Measurements from ENCODE around the gene IGSF9.

GRCh38 chr1:159968901-159969300 is 23.5 kb upstream of the IGSF9 start:
- TF ChIP-seq, protein P1, sequence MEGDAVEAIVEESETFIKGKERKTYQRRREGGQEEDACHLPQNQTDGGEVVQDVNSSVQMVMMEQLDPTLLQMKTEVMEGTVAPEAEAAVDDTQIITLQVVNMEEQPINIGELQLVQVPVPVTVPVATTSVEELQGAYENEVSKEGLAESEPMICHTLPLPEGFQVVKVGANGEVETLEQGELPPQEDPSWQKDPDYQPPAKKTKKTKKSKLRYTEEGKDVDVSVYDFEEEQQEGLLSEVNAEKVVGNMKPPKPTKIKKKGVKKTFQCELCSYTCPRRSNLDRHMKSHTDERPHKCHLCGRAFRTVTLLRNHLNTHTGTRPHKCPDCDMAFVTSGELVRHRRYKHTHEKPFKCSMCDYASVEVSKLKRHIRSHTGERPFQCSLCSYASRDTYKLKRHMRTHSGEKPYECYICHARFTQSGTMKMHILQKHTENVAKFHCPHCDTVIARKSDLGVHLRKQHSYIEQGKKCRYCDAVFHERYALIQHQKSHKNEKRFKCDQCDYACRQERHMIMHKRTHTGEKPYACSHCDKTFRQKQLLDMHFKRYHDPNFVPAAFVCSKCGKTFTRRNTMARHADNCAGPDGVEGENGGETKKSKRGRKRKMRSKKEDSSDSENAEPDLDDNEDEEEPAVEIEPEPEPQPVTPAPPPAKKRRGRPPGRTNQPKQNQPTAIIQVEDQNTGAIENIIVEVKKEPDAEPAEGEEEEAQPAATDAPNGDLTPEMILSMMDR (IDR thresholded peaks at IDR 0.05; ENCODE audit: low read length): no peak
- no peak for TF ChIP-seq EZH2 (IDR thresholded peaks at IDR 0.05; ENCODE audit: borderline replicate concordance, low read length)
